Measurements from ENCODE around the gene KLF16.
A peak's percentile ranks its signal among the peaks of the same experiment; 100 is the strongest.
"Not testable (repeated sequence)": the region's sequence is repeated elsewhere in the genome, so short reads cannot be mapped to it uniquely, and the experiment has no call there.

Gene KLF16

GRCh38 chr19:1863328-1863637 lies at the start of gene KLF16:
TSS of gene KLF16 (minus strand) at chr19:1863579. CDS start at chr19:1863497, 82 bp downstream.
- no peak for DNase-seq (ENCODE audit: low read depth in 3 of 3)

GRCh38 chr19:1912760-1913505 lies 49.6 kb upstream of the KLF16 start:
- DNase-seq (ENCODE audit: low read depth in 3 of 3) = no peak

GRCh38 chr19:1911995-1912394 lies 48.6 kb upstream of the KLF16 start:
- no peak for DNase-seq (ENCODE audit: low read depth in 3 of 3)

GRCh38 chr19:1911098-1911497 lies 47.7 kb upstream of the KLF16 start:
- no peak for DNase-seq (ENCODE audit: low read depth in 3 of 3)

GRCh38 chr19:1910177-1910576 lies 46.8 kb upstream of the KLF16 start:
- DNase-seq (ENCODE audit: low read depth in 3 of 3) = no peak

GRCh38 chr19:1909761-1910080 lies 46.3 kb upstream of the KLF16 start:
- no peak for DNase-seq (ENCODE audit: low read depth in 3 of 3)

GRCh38 chr19:1908364-1908678 lies 44.9 kb upstream of the KLF16 start:
- no peak for DNase-seq (ENCODE audit: low read depth in 3 of 3)

- DNase-seq (ENCODE audit: low read depth in 3 of 3) = no peak
Observed at GRCh38 chr19:1907563-1908363, 44.4 kb upstream of the KLF16 start.

- no peak for DNase-seq (ENCODE audit: low read depth in 3 of 3)
Observed at GRCh38 chr19:1906985-1907562, 43.7 kb upstream of the KLF16 start.

- DNase-seq (ENCODE audit: low read depth in 3 of 3) = no peak
Observed at GRCh38 chr19:1905863-1906375, 42.5 kb upstream of the KLF16 start.

GRCh38 chr19:1905110-1905862 lies 41.9 kb upstream of the KLF16 start, which contains the start of the genes ADAT3 and SCAMP4:
TSS of gene ADAT3 (plus strand) at chr19:1905399. CDS start at chr19:1912048, 6,649 bp downstream.
TSS of gene SCAMP4 (plus strand) at chr19:1905399. CDS start at chr19:1915020, 9,621 bp downstream.
- DNase-seq (ENCODE audit: low read depth in 3 of 3) = peak; percentile 96 to 97 (median 97)

- no peak for DNase-seq (ENCODE audit: low read depth in 3 of 3)
Observed at GRCh38 chr19:1904860-1905109, 41.4 kb upstream of the KLF16 start.

GRCh38 chr19:1902923-1903322 lies 39.5 kb upstream of the KLF16 start:
- DNase-seq (ENCODE audit: low read depth in 3 of 3) = no peak

- no peak for DNase-seq (ENCODE audit: low read depth in 3 of 3)
Observed at GRCh38 chr19:1901940-1902404, 38.6 kb upstream of the KLF16 start.

- DNase-seq (ENCODE audit: low read depth in 3 of 3) = no peak
Observed at GRCh38 chr19:1896508-1896907, 33.1 kb upstream of the KLF16 start.

- DNase-seq (ENCODE audit: low read depth in 3 of 3) = no peak
Observed at GRCh38 chr19:1893791-1894190, 30.4 kb upstream of the KLF16 start.

- DNase-seq (ENCODE audit: low read depth in 3 of 3) = no peak
Observed at GRCh38 chr19:1889907-1890306, 26.5 kb upstream of the KLF16 start.

- DNase-seq (ENCODE audit: low read depth in 3 of 3) = no peak
Observed at GRCh38 chr19:1888385-1888784, 25.0 kb upstream of the KLF16 start.

- not testable (repeated sequence) for DNase-seq (ENCODE audit: low read depth in 3 of 3)
Observed at GRCh38 chr19:1886360-1886759, 23.0 kb upstream of the KLF16 start.

GRCh38 chr19:1885398-1886119 lies 22.2 kb upstream of the KLF16 start, which contains the start of gene ABHD17A:
TSS of gene ABHD17A (minus strand) at chr19:1885496. CDS start at chr19:1881566, 3,930 bp downstream.
- peak; percentile 89 to 95 (median 91) for DNase-seq (ENCODE audit: low read depth in 3 of 3)

- no peak for DNase-seq (ENCODE audit: low read depth in 3 of 3)
Observed at GRCh38 chr19:1884719-1885334, 21.4 kb upstream of the KLF16 start.
